T-helper 1 cell treated with Interleukin-12 subunit alpha and Interleukin-12 subunit beta and Interleukin-4 antibody, amounts not matched to agents 30 ng/mL and 1 ng/mL, for 36 hours (primary cell): Measurements from ENCODE around the gene SSR3. TPM values are rescaled to one million over a fixed set of nuclear protein-coding genes. Genes with fewer than 3 reads are reported as not detected.

Source experiments
- intact Hi-C: fragments of 100-400 bp; cut with micrococcal nuclease; formaldehyde crosslinking; loops from one replicate; pipeline ENCODE4 v1.15.1; 2024
- total RNA-seq: library from RNA; stranded (reverse); gene quantifications from 2 replicates; pipeline ENCODE4 v1.2.3, GENCODE V29; 2022

The SSR3 gene
- total RNA-seq, 1 donor from 2014 or later = 164 TPM

GRCh38 chr3:156495816-156496215, 59.1 kb downstream of the SSR3 start:
- intact Hi-C loops = no loop called here

GRCh38 chr3:156493887-156494286, 61.0 kb downstream of the SSR3 start:
- intact Hi-C loops = no loop called here

- intact Hi-C loops = no loop called here
Measured at GRCh38 chr3:156492801-156493261, 62.1 kb downstream of the SSR3 start.

GRCh38 chr3:156491192-156491591, 63.7 kb downstream of the SSR3 start:
- intact Hi-C loops = no loop called here

Other genes starting within 250 kb of the SSR3 start
- gene TIPARP, start 119.5 kb upstream of the SSR3 start, total RNA-seq = 49.1 and 49.8 TPM in 2 replicates